GM19324 (cell line): ENCODE measurements around the gene NPTX1.

Experiments used
- ATAC-seq: cut with Tn5 transposase; IDR thresholded peaks from one replicate; pipeline ENCODE4 v1.9.1; 2021; ENCODE audit warnings: mild to moderate bottlenecking, moderate library complexity; ENCODE audit not compliant: unreplicated experiment, low FRiP score

Gene NPTX1

DNA sequence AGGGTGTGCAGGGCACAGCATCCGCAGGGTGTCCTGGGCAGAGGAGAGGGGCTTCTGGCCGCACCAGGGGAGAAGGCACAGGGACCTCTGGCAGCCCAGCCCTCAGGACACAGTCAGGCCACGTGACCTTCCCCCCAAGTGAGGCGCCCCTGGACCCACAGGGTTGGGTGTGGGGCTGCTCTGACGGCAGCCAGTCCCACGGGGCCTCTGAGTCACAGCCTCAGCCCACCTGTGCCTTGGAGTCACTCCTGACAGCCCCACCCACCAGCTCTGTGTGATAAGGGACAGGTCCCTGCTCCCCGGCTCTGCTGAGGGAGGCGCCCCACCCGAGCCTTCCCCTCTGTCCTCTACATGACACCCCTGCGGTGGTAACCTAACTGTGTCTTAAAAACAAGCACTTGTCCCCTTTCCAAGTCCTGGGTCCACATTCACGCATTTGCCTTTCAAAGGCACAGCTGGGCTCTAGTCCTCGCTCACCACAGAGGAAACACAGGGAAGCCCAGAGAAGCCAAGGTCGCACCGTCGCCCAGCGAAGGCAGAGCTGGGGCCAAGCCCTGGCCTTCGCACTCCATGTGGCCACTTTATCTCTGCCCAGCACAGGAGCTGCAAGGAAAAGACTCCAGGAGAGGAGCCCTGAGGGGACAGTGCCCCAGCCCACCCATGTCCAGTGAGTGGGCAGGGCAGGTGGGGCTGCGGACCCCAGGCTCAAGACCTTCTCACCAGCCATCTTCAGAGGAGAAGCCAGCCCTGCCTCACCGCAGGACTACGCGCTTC, 5.1 kb upstream of the NPTX1 start:
- no peak for ATAC-seq

GRCh38 chr17:80480248-80480647, 3.8 kb upstream of the NPTX1 start:
- ATAC-seq, result no peak

DNA sequence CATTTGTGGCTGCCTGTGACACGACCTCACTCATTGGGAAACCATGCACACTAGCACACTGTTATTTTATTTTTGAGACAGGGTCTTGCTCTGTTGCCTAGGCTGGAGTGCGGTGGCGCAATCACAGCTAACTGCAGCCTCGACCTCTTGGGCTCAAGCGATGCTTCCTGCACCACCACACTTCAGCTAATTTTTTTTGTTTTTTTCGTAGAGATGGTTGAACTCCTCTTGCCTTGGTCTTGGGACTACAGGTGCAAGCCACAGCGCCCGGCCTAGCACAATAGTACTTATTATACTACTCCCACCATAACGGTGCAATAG, 2.8 kb upstream of the NPTX1 start:
- no peak for ATAC-seq

DNA sequence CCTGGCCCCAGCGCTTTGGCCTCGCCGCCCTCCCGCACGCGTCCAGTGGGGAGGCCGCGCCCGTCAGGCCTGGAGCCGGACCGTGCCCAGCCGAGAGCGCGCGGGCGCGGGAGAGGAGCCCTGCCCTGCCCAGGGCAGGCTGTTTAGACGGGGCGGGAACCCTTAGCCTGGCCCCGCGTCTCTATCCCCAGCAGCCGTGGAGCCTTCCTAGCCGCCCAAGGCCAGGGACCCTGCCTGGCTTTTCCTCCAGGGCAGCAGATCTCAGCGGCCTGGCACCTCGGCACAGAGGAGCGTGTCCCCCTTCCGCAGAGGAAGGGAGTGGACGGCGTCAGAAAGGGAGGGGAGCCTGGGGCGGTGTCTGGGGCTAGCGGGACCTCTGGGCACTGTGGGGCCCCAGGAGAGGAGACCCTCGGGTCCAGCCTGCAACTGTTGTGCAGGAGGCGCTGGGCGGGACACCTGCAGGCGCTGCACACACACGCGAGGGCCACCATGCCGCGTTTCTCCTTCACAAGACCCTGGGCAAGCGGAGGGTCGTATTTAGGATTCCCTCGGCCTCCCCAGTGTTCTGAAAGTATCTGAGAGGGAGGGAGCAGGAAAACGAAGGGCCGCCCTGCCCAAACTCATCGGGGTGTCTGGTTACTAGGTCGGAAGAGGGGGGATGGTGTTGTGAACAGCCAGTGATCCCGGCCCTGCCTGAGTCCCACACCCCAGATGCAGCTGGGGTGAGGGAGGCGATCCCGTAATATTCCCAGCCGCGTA, 2.3 kb upstream of the NPTX1 start:
- ATAC-seq, result no peak

- ATAC-seq, result no peak
Measured at GRCh38 chr17:80477647-80478478, 1.5 kb upstream of the NPTX1 start.

DNA sequence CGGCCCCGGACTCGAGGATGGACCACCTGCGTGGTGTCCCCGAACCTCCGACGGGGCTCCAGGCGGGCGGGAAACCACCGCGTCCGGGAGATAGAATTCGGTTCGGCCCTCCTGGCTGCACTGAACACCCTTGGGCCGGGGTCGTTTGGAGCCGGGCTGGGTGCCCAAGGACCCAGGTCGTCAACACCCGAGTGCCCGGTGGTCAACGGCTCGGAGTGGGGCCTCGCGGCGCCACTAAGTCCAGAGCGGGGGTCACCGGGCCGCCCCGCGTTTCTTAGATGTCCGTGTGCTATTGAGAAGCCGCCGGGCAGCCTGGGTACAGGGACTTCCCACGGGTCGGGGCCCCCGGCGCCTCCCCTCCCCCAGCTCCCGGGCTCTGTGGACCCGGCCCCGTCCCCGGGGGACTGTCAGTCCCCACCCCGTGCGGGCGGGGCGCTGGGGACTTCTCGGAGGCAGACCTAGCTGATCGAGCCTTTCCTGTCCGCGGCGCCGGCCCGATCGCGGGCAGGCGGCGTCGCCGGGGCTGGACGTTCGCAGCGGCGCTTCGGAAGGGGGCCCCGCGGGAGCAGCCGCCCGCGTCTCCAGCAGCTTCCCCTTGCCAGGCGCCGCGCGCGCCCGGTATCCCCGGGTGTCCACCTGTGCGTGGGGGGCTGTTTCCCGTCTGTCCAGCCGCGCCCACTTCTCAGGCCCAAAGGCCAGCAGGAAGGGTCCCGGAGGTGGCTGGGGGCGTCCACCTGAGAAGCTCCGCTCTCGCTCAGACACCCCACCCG, 655 bp upstream of the NPTX1 start:
- ATAC-seq, result no peak

DNA sequence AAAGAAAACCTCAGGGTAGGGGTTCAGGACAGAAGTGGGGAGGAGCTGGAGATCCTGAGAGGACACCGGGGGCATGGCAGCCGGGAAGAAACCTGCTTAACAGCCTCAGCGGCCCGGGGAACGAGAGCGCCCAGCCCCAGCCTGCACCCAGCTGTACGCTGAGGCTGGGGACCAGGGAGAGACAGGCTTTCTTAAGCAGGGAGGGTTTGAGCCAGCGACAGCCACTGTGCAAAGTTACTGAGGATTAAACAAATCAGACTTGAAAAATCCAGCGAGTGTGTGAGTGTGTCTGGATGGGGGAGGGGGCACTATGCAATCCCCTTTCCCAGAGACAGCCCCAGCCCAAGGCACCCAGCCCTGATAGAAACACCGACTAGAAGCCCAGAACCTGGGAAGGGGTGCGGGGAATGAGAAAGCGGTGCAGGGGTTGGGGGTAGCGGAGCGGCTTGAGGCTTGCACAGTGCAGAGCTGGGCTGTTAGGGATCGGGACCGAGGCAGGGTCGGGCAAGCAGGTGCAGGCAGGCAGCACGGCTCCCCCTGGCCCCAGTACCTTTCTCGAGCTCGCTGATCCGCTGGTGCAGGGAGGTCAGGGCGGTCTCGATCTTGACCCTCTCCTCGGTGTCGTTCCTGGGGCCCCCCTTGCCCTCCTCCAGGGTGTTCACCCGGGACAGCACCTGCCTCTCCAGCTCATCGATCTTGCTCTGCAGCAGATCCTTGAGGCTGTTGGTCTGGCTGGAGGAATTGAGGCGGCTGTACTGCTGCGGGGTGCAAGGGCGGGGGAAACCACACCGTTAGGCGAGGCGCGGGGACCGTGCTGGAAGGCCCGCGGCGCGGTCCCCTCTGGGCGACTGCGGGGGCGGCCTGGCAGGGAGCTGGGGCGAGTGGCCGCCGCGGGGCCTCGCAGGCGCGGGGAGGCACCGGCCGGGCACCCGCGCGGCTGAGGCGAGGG, 1.2 kb downstream of the NPTX1 start:
- no peak for ATAC-seq

DNA sequence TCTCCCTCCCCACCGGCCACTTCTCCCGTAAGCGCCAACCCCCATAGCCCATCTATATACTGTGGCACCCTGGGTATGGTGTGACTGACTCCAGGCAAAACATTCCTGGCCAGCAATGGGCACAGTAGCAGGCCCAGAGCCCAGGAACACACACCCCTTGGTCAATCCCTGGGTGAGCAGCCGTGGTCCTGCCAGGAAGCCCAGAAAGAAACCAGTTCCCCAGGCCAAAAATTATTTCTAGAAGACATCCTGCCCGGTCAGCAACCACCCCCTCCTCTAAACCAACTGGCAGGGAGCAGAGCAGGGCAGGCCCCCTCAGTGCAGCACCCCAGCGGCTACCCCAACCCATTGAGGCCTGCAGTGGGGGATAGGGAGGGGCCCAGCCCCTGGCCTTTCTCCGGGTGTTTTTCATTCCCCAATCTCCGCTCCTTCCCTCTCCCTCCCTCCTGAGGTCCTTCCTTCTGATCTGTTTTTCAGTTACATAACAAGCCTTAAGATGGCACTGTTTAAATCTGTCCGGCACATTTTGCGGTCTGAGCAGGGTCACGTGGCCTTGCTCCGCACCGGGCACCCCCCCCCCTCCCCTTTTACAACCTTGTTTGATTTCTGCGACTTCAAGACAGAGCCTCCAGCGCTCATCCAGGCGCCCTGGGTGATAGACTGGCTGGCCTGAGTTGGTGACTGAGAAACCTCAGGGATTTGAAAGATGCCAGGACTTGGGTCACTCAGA, 2.0 kb downstream of the NPTX1 start:
- ATAC-seq, result no peak

GRCh38 chr17:80473701-80474100, 2.7 kb downstream of the NPTX1 start:
- no peak for ATAC-seq

DNA sequence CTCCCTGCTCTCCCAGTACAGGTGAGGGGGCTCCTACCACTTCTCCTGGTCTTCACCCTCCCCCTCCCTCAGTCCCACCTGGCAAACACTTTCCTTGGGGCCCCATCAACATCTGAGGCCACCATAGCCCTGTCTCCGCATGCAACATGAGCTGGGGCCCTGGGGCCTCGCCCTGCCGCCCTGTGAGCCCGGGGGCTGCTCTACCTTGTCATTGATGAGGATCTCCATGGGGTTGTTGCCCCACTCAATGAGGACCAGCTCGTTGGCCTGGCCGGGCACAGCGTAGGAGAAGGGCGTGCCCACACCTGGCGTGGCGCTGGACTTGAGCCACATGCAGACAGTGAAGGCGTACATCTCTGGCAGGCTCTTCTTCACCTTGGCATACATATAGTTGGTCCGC, 3.4 kb downstream of the NPTX1 start:
- no peak for ATAC-seq

DNA sequence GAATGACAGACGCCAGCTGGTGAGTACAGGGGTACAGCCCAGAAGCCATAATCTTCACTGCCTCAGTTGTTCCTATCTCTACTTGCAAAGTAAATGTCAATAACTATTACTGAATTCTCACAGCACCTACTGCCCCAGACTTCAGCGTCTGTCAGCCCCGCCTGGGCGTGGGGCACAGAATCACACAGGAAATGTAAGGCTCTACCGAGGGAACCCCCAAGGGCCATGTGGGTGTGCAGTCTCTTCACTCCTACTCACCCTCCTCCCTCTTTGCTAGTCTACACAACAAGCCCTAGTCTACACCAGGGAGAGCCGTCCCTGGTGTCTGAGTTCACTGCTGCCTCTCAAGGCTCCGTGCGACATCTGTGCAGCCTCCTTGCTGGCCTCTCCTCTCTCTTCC, 4.5 kb downstream of the NPTX1 start:
- ATAC-seq, result no peak

DNA sequence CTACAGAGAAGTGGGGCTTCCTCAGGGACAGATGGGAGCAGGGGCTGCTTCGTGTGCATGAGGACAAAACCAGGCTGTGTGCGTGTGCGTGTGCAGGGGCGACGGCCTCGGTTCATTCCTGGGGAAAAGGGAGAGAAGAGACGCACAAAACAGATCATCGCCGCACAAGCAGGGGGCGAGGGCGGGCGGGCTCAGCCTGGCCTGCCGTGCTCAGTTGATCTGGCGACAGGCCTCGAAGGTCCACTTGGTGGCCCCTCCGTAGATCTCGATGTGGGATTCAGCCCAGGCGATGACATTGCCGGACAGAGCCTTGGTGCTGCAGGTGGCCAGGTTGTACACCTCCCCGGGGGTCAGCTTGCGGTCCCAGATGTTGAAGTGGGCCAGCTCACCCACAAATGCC, 5.8 kb downstream of the NPTX1 start:
- ATAC-seq, result no peak

DNA sequence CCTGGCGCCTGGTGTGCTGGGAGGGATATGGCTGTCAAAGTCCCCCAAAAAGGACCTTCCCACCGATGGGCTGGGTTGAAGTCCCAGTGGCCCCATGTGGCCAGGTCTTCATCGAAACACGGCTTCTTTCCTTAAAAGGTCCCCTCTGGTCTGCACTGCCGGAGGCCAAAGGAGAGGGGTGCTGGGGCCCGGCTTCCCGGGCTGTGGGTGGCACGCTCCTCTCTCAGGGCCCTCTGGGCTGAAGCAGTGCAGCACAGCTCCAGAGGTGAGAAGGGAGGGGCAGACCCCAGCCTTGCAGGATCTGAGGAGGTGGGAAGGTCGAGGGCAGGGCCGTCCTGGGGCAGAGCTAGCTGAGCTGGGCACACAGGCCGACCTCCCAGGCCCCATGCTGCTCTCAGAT, 6.7 kb downstream of the NPTX1 start:
- ATAC-seq, result no peak

DNA sequence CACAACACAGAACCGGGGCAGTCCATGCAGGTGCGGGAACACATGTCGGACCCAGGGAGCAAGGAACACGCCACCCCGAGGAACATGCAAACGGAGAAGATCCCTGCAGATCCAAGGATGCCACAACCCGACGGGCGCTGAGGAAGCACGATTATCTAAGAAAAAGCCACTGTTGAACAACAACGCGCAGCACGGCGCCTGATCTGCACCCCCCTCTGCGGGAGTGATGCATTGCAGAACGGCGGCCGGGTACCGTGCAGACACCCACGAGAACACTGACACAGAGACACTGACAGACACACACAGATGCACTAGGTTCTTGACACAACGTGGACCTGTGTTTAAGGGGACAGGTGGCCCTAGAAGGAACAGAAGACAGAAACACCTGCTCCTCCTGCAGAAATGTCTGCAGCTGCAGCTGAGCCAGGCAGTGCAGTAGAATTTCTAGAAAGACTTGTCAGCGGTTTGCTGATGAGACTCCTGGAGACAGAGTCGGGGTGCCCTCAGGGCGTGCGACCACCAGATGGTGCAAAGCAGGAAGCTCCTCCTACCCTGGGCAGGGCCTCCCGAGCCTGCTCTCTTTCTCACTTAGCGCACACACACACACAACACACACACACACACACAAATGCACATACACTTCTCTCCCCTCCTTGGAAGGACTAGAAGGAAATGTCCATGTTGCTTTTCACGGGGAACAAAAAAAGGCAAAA, 7.5 kb downstream of the NPTX1 start:
- ATAC-seq, result no peak

- ATAC-seq, result no peak
Measured at GRCh38 chr17:80468242-80468641, 8.2 kb downstream of the NPTX1 start.

- no peak for ATAC-seq
Measured at GRCh38 chr17:80466188-80466705, 10.2 kb downstream of the NPTX1 start.

- no peak for ATAC-seq
Measured at GRCh38 chr17:80465327-80465974, 11.0 kb downstream of the NPTX1 start.

- no peak for ATAC-seq
Measured at GRCh38 chr17:80464486-80464885, 11.9 kb downstream of the NPTX1 start.
